ENCODE results near the gene ECI2. TPM values are rescaled to one million over a fixed set of nuclear protein-coding genes. Genes with fewer than 3 reads are reported as not detected.
A peak's percentile ranks its signal among the peaks of the same experiment; 100 is the strongest.

Gene ECI2, protein sequence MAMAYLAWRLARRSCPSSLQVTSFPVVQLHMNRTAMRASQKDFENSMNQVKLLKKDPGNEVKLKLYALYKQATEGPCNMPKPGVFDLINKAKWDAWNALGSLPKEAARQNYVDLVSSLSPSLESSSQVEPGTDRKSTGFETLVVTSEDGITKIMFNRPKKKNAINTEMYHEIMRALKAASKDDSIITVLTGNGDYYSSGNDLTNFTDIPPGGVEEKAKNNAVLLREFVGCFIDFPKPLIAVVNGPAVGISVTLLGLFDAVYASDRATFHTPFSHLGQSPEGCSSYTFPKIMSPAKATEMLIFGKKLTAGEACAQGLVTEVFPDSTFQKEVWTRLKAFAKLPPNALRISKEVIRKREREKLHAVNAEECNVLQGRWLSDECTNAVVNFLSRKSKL
- total RNA-seq, result 54.1 TPM
- long read RNA-seq, transcript ECI2-202 (10 exons, 1,407 nt), result minor isoform, 45 of 135 reads
- long read RNA-seq, transcript ECI2-201 (10 exons, 1,380 nt), result major isoform, 84 of 135 reads
- long read RNA-seq, partial matches to known transcripts, result 4 of 135 reads
- long read RNA-seq, other reads (novel, unspliced or antisense), result 1 of 135 reads

DNA sequence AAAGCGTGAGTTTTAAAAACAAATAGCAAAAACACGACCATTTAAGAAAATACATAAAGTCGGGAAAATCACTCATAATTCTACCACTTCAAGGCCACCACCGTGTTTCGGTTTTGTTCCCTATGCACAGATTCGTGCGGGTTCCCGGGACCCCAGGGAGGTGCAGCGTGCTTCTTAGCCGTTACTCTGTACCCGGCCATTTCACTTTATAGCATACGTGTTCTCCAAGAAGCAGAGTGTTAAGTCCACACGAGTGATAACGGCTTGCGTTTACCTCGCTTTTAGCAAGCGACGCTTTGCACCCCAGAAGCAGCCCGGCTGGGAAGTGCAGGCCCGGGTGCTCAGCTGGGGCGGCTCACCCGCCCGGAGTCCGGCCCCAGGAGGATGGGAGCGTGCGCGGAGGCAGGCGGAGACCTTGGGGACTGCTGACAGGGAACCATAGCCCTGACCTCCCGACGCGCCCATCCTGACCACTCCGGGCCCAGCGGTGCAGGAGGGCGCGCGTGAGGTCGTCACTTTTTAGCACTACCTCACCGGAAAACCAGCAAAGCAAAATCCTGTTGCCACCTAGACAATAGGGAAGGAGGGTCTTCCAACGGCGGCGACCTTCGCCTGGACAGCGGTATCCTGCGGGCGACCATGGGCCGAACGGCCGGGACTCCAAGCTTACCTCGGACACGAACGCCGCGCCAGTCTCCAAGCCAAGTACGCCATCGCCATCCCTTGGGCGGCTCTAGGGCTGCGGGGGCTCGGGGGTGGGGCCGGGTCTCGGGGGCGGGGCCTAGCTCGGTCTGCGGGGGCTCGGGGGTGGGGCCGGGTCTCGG is at the start of gene ECI2:
Gene ECI2, minus strand, starts transcription at position 735 of the 824 bp plus-strand sequence. Its CDS starts 15 bp downstream, at position 720.
- DNase-seq (ENCODE audit: low spot score), result peak; percentile 93

DNA sequence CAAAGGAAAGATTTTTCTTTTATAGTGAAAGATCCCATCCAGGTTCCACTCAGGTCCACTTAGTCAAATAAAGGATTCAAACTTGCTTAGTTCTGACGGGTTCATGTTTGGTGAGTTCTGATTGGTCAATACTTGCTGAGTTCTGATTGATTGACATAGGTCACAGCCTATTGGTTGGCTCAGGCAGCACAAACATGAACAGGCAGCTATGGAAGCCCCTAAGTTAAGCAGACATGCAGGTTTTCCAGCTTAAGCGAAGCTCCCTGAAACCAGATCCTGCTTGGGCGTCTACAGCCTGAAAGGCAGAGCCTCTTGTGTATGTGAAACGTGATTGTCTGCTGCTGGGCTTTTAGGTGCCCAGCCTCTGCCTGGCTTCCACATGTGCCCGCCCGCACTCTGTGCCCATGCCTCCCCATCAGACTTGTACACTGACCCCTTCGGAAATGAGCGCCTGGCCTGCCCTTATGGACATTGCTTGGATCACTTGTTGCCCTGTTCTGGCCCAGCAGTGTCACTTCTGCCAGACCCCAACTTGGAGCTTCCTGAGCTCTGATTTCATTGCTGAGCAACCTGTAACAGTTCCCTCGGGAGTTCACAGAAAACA is 45.4 kb upstream of the ECI2 start:
- no peak for DNase-seq (ENCODE audit: low spot score)

DNA sequence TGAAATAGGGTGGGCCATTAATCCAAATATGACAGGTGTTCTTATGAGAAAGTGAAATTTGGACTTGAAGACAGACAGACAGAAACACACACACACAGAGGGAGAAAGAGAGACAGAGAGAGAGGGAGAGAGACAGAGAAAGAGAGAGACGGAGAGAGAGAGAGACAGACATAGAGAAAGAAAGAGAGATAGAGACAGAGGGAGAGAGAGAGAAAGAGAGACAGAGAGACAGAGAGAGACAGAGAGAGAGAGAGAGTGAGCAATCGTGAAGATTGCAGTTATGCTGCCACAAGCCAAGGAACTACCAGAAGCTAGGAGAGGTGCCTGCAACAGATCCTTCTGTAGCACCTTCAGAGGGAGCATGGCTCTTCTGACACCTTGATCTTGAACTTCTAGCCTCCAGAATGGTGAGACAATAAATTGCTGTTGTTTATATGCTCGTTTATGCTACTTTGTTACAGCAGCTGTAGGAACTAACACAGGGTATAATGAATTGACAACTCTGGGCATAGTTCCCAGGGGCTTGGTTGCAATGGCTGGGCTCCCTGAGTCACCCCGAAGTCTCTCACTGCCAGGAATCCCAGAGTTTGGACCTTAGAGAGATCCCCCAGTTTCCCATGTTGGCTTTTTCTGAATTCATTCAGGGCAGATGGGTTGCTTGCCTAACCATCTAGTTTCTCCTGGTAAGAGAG is 44.7 kb upstream of the ECI2 start:
- no peak for DNase-seq (ENCODE audit: low spot score)

DNA sequence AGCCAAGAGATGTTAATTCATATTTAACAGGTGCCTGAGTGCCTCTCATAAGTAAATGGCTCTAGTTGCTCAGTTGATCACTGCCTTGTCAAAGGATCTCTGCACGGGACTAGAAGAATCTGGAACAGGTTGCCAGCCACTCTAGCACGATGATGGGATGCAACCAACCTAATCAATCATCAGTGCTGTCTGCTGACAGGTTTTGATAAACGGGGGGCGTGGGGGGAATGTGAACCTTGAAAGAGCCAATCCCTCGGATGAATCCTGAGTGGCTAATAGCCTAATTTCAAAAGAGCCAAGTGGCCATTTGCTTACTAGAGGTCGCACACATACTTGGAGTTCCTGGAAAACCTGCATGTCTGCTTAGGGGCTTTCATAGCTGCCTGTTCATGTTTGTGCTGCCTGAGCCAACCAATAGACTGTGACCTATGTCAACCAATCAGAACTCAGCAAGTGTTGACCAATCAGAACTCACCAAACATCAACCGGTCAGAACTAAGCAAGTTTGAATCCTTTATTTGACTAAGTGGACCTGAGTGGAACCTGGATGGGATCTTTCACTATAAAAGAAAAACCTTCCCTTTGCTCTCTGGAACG is 43.5 kb upstream of the ECI2 start:
- DNase-seq (ENCODE audit: low spot score), result no peak

DNA sequence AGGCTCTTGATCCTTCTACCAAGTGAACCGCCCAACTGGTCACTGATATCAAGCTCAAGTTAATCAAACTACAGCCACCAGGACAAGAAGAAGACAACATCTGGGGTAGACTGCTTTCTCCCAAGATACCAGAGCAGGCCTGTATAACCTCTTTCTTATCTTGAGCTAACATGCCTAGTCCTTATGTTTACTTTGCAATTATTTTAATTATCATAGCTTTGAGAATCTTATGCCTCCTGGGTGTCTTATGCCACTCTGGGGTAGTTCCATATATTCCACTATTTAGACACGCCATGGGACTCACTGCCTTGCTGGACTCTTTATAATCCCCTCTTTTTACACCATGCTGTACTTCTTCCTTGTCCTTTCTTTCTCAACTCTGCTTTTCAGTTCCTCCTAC is 41.5 kb upstream of the ECI2 start:
- DNase-seq (ENCODE audit: low spot score), result no peak

DNA sequence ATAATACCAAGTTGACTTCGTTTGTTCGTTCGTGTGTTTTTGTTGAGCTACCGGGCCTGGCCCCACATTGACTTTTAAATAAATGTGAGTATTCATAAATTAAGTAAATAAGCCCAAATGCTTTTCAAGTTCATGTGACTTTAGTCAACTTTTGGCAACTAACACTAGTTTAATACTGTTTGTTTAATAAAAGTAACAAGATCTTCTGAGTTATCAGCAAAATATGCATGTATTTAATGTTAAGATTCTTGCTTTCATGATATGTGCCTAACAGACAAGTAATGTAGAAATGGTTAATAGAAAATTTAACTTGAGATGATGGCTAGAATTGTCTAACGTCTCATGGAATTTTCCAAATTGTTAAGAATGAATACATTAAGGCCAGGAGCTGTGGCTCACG is 38.7 kb upstream of the ECI2 start:
- no peak for DNase-seq (ENCODE audit: low spot score)

DNA sequence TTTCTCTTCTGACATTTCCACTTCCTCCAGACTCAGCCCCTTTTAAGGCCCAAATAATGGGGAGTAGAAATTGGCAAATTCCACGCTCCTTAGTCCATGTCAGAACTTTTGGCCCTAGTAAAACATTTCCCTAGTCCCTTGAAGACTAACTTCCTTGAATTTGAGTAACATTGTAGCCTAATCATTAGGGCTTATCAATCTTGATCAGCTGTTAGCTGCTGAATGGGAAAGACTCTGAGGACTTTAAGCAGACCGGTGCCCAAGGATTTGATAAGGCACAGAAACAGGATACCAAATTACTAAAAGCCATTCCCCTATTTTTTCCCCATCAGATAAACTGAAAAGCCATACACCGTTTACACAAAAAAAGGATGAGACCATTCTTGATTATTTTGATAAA is 37.0 kb upstream of the ECI2 start:
- no peak for DNase-seq (ENCODE audit: low spot score)

DNA sequence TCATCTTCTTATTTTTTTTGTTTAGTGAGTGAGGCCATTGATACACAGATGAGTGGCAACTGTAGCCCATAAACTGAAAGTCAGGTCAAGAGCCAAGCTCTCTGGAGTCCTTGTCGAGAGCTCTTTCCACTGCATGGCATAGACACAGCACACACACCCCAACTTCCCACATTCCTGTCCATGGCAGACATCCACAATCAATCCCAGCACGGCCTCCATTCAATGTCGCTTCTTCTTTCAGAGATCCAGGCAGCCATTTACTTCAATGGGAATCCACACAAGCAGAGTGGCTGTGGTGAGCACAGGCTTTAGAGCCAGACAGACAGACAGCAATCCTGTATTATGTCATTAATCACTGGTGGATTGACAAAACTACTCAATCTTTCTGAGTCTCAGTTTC is 34.9 kb upstream of the ECI2 start:
- no peak for DNase-seq (ENCODE audit: low spot score)

DNA sequence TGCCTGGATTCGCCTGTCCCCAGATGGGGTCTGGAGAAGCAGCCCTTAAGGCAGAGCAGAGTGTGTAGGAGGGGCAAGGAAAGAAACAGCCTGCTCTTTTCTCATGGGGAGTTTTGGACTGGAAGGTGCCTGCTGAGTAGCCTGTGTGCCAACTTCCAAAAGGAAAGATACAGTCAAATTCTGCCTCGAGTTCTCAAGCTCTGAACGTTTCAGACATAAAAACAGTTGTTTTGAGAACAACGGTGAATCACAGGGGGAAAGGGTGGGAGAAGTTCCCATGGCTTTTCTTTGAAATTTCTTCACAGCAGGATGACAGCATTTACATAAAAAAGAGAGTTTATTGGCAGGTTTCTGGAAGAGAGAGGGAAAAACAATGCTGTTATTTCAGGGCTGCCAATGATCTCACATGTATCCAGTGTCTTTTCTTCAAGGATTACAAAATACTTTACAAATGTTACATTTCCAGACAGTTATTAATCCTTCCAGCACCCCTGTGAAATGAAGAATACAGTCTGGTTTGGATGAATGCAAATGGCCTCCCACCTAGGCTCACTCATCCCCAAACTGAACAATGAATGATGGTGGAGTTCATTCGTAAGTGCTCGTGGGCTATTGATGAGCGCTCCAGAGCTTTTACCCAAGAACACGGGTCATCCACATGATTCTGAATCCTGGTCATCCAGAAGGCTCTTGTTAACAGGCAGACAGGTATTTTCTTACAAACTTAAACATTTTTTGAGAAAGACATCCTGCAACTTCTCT is 33.8 kb upstream of the ECI2 start:
- DNase-seq (ENCODE audit: low spot score), result no peak

DNA sequence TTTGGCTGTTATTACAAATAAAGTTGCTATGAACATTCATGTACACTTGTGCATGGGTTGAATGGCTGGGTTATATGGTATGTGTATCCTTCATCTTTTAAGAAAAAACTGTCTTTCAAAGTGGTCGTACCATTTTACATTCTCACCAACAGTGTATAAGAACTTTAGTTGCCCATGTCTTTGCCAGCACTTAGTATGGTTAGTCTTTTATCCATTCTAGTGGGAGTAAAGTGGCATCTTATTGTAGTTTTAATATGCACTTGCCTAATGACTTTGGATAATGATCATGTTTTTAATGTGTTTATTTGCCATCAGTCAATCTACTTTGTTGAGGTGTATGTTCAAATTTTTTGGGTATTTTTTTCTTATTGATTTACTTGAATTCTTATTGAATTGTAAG is 32.5 kb upstream of the ECI2 start:
- DNase-seq (ENCODE audit: low spot score), result no peak

DNA sequence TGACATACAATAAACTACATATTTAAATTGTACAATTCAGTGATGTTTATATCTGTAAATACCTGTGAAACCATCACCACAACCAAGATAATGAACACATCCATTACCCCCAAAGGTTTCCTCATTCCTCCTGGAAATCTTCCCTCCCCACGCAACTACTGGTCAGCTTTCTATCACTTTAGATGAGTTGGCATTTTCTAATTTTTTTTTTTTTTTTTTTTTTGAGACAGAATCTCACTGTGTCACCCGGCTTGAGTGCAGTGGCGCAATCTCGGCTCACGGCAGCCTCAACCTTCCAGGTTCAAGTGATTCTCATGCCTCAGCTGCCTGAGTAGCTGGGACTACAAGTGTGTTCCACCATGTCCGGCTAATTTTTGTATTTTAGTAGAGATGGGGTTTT is 31.7 kb upstream of the ECI2 start:
- no peak for DNase-seq (ENCODE audit: low spot score)

DNA sequence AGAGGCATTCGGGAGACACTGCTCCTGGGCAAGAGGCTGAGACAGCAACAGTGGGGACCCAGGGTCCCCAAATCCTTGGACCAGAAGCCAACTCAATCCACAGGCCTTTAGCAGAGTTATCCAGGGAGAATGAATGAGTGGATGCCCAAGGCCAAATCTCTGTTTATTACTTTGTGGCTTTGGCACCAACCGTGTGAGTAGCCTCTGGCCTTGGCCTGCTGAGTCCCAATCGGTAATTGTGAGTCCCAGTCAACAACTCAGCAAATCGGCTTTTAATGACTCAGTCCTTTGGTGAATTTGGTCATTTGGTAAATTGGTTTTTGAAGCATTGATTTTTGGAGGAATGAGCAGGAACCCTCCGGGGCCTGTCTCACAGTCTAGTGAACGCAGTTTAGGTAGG is 29.1 kb upstream of the ECI2 start:
- DNase-seq (ENCODE audit: low spot score), result no peak

DNA sequence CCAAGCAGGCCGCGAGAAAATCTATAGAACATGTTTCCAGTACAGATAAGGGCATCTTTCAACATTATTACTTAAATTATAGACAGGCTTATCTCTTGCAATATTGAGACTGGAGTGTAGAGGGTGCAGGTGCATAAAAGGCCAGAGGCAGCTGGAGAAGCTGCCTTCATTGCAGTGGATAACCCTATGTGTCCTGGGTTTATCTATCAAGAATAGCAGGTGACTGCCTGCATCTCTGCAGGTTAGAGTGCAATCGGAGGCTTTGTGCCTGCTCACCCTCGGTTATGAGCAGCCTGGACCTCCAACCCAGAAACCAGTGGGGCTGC is 28.7 kb upstream of the ECI2 start:
- DNase-seq (ENCODE audit: low spot score), result no peak

DNA sequence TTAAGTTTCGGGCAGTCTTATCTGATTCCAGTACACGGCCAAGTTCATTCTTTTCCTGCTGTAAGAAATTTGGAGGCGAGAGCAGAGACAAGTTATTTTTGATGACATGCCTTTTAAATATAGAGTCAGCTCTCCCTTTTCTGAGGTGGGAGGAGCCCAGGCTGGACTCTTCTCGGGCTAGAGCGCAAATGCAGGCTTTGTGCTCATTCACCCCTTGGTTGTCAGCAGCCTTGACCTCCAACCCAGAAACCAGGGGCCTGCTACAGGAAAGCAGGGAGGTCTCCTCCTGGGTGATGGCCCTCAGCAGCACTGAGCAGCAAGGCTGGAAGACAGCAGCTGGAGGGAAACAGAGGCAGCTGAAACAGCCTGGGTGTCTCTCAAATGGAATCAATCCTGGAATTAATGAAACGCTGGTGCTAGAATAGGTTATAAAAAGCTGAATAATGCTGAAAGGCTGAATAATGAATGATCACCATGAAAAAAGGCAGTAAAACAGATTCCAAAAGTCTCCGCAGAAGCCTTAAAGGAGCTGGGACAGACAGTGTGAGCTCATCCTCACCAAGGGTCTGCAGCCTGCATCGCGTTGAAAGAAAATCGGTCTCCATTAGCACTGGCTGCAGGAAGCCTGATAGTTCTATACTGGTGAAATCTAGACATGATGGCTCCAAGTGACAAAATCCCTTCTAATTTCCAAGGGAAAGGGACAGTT is 28.2 kb upstream of the ECI2 start:
- no peak for DNase-seq (ENCODE audit: low spot score)

DNA sequence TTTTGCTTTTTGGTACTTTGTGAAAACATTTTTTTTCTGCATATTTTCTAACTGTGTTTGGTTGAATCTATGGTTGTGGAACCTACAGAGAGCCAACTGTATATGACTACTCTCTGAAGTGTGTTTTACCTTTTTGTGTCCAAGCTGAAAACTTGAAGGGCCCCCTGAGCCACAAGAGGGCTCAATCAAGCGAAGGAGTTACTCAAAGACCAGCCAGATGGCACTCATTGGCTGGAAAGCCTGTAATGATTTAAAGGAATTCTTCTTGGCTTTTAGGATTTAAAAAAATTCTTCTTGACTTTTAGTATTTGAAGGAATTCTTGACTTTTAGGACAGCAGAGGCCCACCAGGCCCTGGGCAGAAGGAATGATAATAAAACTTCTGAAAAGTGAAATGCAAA is 27.0 kb upstream of the ECI2 start:
- no peak for DNase-seq (ENCODE audit: low spot score)

DNA sequence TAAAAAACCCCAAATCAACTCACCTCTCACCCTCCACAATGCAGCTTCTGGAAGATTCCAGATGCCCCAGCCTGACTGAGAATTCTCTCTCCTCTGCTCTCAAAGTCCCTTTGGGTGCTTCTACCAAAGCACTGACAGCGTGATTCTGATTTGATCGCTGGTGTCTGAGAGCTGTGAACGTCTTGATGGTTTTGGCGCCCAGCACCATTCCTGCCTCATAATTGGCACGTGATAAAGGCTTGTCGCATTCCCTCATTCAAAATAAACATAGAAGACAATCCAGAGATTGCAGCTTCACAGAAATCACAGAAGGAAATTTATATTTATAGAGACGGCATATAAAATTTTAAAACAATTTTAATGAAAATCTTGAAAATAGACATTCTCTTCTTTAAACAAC is 24.1 kb upstream of the ECI2 start:
- DNase-seq (ENCODE audit: low spot score), result no peak

DNA sequence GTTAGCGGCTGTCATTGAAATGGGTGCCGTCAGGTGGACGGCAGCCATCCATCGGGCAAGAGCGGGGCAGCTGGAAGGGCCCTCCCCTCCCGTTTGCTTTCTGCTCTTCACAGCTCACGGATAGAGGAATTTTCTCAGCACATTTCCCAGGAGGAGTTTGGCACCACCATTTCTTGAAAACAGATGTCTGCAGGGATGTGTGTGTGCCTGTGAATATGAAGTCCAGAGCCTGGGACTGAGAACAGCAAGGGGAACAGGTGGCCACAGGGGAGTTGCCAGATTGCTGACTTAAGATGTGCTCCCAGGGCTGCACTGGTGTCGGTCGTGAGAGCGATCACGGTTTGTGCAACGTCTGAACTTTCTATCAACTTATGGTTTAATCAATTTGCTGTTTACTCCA is 22.1 kb upstream of the ECI2 start:
- no peak for DNase-seq (ENCODE audit: low spot score)

DNA sequence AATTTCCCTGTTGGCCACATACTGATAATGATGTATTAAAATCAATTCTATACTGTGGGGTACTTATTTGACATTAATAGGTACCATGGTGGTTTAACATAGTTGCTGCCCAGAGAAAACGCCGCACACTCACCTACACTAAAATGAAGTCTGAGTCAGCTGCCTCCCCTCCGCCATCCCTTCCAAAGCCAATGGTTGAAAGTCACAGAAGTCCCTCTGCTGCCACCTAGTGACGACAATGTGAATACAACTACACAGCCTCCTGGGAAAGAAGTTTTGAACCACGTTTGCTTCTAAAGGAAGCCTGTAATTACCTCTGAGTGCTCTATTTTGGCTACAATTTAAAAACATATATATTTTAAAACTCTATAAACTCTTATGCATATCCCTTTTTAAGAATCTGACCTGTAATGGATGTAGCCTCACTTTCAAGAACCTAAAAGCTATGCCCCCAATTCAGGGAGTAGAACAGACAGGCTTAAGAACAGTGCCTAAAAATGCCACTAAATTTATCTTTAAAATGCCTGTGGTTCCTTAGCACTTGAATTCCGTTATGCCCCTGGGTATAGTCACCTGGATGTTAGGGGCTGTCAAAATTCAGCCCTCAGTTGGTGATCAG is 20.6 kb upstream of the ECI2 start:
- no peak for DNase-seq (ENCODE audit: low spot score)

DNA sequence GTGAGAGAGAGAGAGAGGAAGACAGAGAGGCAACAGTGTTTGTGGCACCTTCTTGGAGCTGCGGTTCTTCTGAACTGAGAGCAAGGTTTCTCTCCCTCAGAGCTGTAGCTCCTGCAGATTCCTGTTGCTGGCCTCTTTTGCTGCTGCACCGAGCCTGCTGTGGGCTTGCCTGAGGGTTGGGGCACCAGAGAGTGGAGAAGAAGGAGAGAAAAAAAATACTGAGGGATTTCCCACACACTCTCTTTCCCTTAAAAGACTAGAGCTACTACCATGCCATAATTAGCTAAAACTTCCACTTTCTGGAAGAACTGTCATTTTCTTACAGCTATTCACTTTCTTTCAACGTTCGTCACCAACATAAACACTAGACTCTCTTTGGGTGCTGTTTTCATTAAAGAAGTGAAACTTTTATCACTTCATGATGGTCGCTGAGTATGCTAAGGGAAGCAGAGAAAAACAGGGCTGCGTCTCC is 18.2 kb upstream of the ECI2 start:
- DNase-seq (ENCODE audit: low spot score), result no peak
